Right ventricle myocardium inferior (tissue), 1 donor: ENCODE measurements around the gene BAIAP2. TPM values are rescaled to one million over a fixed set of nuclear protein-coding genes. Genes with fewer than 3 reads are reported as not detected.
A peak's percentile ranks its signal among the peaks of the same experiment; 100 is the strongest.
"Not testable (repeated sequence)": the region's sequence is repeated elsewhere in the genome, so short reads cannot be mapped to it uniquely, and the experiment has no call there.

Experiments used
- ATAC-seq: fragments of 200-7000 bp; cut with Tn5 transposase; one replicate; pipeline ENCODE4 v1.9.1; 2020; ENCODE audit warnings: mild to moderate bottlenecking, moderate library complexity
- DNase-seq: peaks from one replicate; pipeline ENCODE4 v3.0.0; 2021; ENCODE audit errors: missing footprints
- intact Hi-C: fragments of 100-400 bp; cut with DNase I; formaldehyde crosslinking; loops from one replicate; pipeline ENCODE4 v1.11.0; 2022
- total RNA-seq: library from RNA; stranded (reverse); fragmentation: NEBNext Ultra II Directional; extraction: Animal tissue kit (Norgen Biotek cat#: 25700); gene quantifications from one replicate; pipeline ENCODE4 v1.2.1, GENCODE V29; 2021
- donor health status: DM: no; HTN: yes; CAD: no; lungs with severe emphysema.

Gene BAIAP2
- total RNA-seq, 1 donor from 2014 or later: 32.1 TPM

DNA sequence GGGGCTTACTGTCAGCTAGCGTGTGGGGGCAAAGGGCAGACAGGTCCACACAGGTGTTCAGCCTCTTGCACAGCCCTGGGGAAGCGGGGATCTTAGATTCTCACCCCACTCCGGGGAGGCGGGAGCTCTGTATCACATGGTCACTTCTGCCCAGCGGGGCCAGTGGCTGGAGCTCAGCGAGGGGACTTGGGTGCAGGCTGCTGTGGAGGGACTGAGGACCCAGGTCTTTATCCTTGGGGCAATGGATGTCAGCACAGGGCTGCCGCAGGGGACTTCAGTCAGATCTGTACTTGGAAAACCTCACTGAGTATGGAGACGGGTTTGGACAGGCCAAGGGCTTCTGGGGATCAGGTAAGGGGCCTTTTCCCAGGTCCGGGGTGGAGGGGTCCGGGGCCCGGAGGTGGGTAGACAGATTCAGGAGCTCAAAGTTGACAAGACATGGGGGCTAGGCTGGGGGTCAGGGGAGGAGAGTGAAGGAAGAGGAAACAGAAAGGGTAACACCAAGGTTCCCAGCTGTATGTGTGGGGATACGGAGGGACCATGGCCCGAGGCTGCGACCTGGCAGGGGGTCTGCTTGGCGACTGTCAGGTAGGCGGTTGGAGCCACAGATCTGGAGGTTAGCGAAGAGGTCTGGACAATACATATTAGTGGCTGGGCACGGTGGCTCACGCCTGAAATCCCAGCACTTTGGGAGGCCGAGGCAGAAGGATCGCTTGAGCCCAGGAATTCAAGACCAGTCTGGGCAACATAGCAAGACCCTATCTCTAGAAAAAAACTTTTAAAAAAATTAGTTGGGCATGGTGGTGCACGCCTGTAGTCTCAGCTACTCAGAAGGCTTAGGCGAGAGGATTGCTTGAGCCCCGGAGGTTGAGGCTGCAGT, 15.1 kb upstream of the BAIAP2 start:
- intact Hi-C loops: no loop called here
- DNase-seq (no peak), ATAC-seq (no peak)

DNA sequence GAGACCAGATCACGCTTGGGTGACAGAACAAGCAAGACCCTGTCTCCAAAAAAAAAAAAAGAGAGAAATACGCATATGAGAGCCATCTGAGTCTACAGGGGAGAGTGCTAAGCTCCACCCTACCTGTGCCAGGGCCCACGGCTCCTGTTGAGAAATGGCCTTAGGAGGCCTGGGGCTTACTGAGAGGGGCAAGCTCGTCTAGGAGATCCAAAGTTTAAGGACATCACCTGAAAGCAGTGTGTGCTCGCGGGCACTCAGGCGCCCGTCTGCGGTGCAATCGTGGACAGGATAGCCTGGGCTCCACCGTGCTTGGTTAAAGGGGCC, 14.5 kb upstream of the BAIAP2 start:
- intact Hi-C loops: no loop called here
- no peak for ATAC-seq

DNA sequence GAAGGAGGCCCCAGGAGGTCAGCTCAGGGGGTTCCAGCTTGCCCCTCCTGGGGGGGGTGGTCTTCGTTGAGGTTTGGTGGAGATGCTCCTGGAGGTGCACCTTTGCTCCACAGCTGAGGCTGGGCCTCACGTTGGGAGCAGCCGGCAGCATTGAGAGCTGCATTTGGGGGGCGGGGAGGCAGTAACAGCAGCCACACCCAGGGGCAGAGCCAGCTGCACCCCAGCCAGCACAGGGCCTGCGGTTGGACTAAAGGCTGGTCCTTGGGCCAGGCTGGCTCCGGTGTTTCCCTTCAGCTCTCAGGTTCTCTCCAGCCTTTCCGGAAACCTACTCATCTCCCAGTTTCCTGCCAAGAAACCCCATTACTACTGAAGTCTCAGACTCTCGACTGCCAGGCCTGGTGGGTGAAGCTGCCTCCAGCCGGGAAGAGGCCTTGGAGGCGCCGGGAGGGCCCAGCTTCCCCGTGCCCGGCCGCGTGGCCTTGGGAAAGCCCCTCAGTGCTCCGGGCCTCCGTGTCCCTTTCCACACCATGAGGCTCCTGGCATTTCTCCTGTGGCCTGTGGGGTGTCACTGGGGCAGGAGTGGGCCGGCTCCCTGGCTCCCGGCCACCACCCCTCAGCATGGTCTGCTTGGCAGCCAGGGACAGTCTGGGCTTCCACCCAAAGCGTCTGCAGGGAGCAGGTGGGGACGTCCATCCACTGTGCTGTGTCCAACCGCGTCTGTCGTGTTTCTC, 14.0 kb upstream of the BAIAP2 start:
- DNase-seq (peak; percentile 75), ATAC-seq (peak; percentile 86)
- intact Hi-C loops: no loop called here

More for the DNA sequence above, 14.5 kb upstream of the BAIAP2 start:
- no peak for DNase-seq

DNA sequence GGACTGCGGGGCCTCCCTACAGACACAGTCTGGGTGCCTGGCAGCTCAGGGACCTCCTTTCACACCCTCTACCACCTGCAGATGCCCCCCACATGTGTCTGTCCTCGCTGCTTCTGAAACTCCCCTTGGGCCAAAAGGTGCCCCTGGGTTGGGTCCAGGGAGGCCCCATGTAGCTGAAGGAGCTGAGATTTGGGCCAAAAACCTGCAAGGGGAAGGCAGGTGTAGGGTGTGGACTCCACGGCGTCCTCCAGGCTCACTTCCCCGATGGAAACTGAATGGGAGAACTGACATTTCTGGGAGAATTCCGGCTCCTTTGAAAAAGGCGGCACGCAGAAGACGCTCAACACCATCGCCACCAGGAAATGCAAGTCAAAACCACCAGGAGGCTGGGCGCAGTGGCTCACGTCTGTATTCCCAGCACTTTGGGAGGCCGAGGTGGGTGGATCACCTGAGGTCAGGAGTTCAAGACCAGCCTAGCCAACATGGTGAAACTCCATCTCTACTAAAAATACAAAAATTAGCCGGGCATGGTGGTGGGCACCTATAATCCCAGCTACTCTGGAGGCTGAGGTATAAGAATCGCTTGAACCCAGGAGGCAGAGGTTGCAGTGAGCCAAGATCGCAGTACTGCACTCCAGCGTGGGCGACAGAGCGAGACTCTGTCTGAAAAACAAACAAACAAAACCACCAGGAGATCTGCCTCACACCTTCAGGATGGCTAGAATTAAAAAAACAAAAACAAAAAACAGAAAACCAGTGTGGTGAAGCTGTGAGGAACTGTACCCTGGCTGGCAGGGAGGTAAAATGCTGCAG, 13.2 kb upstream of the BAIAP2 start:
- DNase-seq: no peak
- intact Hi-C loops: no loop called here
- ATAC-seq: no peak

DNA sequence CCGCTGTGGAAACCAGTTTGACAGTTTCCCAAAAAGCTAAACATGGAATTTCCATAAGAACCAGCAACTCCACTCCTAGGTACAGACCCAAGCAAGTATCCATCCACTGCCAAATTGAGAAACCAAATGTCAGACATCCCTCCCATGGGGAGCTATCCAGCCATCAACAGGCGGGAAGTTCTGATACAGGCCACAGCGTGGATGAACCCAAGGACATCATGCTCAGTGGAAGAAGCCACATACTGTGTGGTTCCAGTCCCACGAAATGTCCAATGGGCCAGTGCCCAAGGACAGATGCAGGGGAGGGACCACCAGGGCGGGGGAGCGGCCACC, 12.6 kb upstream of the BAIAP2 start:
- ATAC-seq (no peak), DNase-seq (no peak)
- intact Hi-C loops: no loop called here

DNA sequence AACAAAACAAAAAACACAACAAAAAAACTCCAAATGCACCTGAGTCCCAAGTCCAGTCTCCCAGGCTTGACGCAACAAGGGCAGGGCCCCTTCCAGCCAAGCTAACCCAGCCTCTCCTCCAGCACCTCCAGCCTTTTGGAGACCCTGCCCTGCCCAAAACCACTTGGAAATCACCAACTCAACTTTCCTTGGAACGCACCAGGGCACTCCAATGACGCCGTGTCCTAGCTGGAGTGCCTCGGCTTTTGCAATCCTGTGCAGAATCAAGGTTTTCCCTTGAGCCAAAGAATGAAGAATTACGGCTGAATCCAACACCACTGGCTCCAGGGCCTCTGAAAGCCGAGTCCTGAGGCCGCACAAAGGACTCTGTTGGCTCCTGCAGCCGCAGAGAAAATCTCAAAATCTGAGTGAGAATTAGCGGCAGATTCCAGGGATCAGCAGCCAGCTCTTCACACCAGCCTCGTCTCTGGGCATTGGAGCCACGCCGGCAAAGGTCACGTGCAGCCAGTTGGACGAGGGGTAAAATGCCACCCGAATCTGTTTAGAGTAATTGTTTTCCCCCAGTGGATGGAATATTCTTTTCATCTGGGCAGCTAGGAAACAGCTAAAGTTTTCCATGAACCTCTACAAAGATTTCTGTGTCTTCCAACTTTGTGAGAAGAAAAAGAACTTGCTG, 9.7 kb upstream of the BAIAP2 start:
- ATAC-seq: no peak
- no peak for DNase-seq
- intact Hi-C loops: no loop called here

DNA sequence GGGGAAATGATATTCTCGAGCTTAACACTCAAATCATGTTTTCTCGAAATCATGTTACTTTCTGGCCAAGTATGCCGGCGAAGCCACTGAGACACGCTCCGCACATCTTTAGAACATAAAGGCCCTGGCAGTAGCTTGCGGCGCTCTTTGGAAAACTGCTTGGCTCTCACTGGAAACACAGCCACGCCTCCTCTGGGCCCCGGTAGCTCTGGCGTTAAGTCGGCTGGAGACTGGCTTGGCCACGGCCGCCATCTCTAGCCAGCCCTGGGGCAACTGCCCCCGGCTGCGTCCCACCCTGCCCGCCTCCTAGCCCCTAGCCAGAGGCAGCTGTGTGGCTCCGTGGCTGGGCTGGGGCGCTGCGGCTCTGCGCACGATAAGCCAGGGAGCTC, 9.2 kb upstream of the BAIAP2 start:
- intact Hi-C loops: no loop called here
- DNase-seq: no peak
- no peak for ATAC-seq

DNA sequence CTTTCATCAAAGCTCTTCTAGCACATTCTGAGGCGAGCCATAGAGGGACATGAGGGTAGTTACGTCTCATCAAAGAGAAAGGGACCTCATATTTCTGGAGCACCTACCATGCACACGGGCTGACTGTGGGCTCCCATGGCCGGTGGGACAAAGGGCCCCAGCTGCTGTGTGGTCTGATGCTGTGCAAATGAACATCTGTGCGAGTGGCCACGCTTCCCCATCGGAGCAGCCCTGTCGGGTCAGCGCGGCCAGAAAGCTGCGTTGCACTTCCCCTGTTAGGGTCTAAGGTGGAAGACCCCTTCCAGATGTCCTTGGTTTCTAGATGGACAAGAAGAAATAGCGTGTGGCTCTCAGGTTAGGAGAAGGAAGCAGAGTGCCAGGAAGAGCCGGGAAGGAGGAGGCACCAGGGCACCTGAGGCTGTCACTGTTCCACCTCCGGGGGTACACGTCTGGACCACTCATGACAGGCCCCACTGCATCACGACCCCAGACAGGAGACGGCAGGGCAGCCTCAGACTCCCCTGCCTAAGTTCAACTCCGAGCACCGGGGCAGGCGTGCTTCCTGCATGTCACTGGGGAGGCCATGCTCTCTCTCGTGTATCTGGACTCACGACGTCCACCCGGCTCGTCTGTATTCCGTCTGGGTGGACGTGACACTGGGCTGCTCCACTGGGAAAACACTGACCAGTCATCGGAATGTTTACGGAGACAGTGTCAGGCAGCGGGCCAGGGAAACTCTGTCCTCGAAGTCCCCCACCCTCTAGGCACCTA, 8.5 kb upstream of the BAIAP2 start:
- DNase-seq: no peak
- ATAC-seq: no peak
- intact Hi-C loops: no loop called here

DNA sequence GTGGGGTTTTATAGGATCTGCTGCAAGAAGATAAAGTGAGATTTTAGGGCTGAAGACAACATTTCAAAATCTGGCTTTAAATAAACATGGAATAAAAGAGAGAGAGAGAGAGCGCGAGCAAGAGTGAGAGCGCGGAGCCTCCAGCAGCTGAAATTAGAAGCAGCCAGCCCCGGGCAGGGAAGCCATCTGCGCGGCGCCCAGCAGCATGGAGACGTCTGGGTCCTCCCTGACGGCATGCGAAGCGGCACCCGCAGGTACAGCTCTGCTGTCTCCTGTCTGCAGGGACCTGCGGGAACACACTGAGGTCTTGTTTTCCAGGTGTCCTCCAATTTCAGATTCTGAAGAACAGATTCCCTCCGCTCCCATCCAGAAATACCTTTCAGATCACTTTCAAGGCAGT, 7.9 kb upstream of the BAIAP2 start:
- DNase-seq (no peak), ATAC-seq (no peak)
- intact Hi-C loops: no loop called here

DNA sequence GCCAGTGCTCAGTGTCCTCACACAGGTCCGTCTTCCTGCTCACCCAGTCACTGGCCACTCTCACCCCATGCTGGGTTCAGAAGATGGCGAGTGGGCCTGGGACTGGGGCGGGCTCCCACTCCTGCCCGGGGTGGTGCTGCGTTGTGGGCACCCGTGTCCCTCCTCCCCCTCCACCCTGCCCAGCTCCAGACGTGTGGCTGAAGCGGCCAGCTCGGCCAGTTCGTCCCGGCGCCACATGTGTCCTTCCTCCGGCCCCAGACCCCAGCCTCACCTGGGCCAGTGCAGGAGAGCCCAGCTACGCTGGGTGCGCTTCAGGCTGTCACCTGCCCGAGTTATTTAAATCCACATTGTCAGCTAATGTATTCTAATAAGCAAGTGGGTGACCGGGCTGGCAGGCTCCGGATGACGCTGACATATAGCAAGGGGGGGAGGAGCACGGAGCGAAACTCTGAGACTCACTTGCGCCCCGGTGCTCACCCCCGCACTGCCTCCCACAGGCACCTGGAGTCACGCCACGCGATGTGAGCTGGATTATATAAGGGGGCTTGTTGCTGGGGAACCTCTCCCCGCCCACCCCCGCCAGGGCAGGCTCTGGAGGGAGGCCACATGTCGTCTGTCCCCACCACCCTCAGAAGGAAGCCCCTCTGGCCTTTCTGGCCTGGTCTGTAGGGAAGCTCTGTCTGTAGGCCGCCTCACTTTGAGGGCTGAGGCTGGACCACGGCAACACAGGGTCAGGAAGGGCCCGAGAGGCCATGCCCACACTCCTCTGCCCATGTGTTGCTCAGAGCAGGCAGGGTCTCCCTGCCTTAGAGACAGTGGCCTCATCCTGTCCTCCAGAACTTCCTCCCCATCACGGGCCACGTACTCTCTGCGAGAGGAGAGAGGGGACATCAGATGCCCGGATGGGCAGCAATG, 7.1 kb upstream of the BAIAP2 start:
- ATAC-seq: no peak
- no peak for DNase-seq
- intact Hi-C loops: no loop called here

DNA sequence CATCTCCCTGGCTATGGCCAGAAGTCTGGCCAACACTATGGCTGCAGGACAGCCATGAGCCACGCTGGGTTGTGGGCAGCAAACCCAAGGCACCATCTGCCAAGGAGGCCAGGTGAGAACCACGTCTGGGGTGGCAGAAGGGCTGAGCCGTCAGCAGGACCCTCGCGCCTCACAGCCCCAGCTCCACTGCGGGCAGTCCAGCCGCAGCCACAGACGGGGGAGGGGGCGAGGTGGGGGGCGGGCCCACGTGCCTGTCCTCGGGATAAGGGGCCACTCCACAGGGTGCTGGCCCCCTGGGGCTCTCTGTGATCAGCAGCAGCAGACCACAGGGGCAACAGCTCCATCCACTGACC, 6.5 kb upstream of the BAIAP2 start:
- DNase-seq (no peak), ATAC-seq (no peak)
- intact Hi-C loops: no loop called here

DNA sequence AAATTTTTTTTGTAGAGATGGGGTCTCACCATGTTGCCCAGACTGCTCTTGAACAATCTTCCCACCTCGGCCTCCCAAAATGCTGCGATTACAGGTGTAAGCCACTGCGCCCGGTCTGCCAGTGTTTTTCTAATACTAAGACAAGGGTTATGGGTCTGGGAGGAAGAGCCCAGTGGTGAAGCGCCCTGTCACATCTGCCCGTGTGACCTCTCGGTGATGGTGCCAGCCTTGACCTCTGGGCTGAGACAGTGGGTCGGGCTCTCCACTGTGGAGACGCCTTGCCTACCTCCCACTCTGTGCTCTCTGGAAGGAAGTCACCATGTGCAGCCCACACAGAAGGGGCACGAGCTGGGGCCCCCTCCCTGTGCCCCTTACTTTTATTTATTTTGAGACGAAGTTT, 5.1 kb upstream of the BAIAP2 start:
- DNase-seq (no peak), ATAC-seq (no peak)
- intact Hi-C loops: loop anchor here (5.0 kb wide), 1 partner anchor 207 kb away; the partner anchor contains the start of genes NDUFAF8 and TEPSIN

DNA sequence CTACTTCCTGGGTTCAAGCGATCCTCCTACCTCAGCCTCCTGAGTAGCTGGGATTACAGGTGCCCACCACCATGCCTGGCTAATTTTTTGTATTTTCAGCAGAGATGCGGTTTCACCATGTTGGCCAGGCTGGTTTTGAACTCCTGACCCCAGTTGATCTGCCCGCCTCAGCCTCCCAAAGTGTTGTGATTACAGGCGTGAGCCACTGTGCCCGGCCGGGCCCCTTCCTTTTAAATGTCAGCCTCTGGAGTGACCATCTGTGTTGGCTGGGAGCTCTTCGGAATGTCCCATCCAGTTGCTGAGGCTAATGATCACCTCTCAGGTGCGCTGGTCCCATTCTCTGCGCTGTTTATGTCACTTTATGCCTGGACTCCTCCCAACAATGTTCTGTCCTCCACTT, 4.6 kb upstream of the BAIAP2 start:
- intact Hi-C loops: loop anchor here (5.0 kb wide), 1 partner anchor 207 kb away; the partner anchor contains the start of genes NDUFAF8 and TEPSIN
- DNase-seq, ATAC-seq: not testable (repeated sequence)

DNA sequence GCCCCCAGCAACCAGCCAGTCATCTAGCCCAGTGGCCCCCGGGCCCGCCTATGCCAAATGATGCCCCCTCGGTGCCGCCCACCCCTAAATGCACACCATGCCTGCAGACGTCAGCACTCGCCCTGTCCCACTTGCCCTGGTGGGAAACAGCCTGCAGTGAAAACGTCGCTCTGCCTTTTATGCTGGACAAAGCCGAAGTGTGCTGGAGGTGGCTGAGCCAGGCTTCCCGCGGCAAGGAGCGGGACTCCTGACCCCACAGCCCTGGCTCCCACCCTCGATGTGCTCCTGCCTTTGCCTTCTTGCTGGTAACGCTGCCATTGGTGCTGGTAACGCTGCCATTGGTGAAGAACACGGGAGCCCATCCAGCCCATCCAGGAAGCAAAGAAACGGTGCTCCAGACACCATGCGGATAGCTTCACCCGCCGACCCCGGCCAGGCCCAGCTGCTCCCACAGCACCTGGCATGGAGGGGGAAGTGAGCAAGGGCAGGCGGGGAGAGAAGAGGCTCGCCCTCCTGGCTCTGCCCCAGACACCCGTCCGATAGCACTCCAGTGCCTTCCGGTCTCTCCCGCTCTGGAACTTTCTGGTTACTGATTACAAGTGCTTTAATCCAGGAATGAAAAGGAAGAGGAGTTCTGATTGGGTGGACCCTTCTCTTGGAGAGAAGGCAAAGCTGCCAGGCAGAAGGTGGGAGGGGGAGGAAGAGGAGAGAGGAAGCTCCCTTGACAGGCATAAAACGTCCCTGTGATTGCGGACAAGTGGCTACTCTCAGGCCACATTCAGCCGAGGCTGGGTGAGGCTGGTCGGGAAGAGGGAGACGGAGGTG, 4.0 kb upstream of the BAIAP2 start:
- intact Hi-C loops: loop anchor here (5.0 kb wide), 1 partner anchor 206 kb away; the partner anchor contains the start of genes NDUFAF8 and TEPSIN
- DNase-seq: peak; percentile 71

DNA sequence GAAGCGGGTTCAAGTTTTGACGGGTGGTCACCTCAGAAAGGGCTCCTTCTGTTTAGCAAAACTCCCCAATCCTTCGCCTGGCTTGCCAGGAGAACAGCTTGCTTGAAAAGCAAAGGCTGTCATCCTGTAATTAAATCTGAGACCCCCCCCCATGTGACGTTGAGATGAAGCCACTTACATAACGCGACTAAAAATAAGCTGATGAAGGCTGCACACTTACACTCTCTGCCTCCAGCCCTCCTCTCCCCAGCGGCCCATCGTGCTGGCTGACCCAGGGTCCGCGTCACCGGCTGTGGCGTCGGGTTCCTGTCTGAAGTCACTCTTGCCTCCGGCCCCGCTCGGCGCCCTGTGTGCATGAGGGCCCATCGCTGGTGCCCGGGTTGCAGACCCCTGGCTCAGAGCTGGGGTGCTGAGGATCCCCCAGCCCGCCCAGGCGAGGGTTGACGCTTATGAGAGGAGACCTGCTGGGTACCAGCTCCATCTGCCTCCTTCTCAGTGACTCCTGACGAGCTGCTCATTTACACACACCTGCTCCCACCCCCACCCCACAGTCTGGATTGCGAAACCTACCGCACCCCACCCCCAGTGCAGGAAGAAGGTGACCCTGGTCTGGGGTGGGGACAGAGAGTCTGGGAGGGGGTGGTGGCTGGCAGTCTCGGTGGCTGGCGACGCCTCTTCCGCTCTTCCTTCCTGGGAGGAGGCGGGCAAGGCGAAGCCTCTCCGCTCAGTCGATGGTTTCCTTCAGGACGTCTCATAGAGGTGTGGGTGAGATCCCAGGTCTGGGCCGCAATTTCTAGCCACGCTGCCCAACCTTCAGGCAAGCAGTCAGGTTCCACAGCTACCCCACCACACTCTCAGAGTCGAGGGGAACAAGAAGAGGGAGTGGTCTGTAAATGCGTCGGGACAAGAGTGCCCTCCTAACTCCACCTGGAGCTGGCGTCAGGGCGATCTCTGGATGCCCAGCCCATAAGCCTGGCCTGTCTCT, 3.1 kb upstream of the BAIAP2 start:
- intact Hi-C loops: loop anchor here (5.0 kb wide), 1 partner anchor 205 kb away; the partner anchor contains the start of genes NDUFAF8 and TEPSIN
- no peak for DNase-seq
- no peak for ATAC-seq

More for the DNA sequence above, 4.0 kb upstream of the BAIAP2 start:
- peak; percentile 32 for ATAC-seq
